ACHN (cell line): Measurements from ENCODE around the gene LDLRAD4.

ENCODE experiments used
- DNase-seq: peaks from one replicate; pipeline ENCODE4 v3.0.0-alpha.2; 2015
- in situ Hi-C: cut with HindIII; loops from 2 replicates; pipeline ENCODE4 v1.10.0; 2017; ENCODE audit warnings: low sequenced_read_pairs, low pct_ligation_motif_present, low pct_unique_long_range_greater_than_20kb

Gene LDLRAD4

DNA sequence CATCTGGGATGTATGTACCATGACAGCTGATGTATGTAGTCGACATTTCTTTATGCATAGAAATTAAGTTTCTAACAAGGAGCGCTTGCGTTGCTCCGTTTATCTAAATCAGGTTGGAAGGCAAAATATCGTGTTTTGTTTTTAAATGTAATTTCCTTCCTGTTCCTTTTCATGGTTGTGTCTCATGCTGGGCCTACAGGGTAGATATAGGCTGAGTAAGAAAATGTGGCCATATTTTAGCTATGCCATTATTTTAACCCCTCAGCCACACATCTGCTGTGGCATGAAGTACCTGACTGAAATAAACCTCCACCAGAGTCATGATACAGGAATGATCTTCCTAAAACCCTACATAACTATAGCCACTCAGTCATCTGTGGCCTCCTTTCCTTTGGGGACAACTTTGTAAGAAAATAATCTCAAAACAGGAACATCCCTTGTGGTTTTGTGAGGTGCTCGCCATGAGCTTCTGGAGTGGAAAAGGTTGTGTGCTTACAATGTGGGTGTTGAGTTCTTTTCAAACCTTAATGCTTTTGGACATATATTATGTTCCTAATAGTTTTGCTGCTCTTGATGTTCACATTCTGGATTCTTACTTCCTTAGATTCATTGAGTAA lies 293.5 kb downstream of the LDLRAD4 start:
- no peak for DNase-seq
- in situ Hi-C loops = no loop called here

DNA sequence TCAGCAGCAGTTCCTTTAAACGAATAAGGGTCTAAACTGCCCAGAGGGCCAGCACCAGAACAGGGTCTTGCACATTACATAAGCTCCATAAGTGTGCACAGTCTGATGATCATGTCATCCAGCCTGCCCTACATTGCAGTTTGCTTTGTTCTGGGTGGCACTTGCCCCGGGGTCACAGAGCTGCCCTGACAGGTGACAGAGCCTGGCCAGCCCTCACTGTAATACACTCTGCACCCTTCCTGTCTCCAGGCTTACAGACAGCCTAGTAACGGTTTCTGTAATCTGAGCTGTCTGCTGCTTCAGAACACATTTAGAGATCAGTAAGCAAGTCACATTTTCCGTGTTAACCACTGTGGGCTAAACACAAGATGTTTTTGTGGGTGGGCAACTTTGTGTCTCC lies 294.5 kb downstream of the LDLRAD4 start:
- in situ Hi-C loops = no loop called here
- DNase-seq = no peak

DNA sequence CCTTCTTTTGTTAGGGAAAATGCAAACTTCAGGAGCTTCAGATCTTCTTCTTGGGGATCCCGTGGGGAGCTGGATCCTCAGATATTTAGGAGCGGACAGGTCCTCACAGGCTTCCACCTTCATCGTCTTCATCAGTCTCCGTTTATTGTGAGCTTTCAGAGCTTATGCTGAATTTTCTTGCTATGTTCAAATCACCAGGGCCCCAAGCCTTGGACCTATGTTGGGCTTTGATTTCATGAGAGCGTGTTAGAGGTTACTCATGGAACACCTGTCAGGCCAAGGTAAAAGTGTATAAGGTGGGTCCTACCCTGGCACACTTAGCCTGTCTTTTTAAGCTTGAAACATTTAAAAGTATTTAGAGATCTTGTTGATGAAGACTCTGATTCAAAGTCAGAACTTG lies 294.9 kb downstream of the LDLRAD4 start:
- no peak for DNase-seq
- in situ Hi-C loops = no loop called here

DNA sequence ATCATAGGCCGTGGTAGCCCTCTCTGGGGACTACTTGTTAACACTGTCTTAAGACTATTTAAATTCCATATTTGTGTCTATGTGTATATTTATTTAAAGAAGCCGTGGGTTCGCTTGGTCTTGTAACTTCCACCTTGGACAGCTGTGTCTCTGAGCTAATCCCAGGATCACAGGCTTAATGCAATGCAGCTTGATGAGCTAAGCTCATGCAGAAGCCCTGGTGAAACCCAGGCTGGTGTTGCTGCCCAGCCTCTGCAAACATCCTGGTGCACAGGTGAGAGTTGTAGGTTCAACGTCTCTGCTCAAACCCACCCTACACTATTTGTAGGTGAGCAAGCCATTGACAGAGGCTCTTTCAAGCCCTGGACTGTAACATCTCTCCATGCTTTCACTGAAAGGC lies 296.0 kb downstream of the LDLRAD4 start:
- in situ Hi-C loops = no loop called here
- DNase-seq = no peak

DNA sequence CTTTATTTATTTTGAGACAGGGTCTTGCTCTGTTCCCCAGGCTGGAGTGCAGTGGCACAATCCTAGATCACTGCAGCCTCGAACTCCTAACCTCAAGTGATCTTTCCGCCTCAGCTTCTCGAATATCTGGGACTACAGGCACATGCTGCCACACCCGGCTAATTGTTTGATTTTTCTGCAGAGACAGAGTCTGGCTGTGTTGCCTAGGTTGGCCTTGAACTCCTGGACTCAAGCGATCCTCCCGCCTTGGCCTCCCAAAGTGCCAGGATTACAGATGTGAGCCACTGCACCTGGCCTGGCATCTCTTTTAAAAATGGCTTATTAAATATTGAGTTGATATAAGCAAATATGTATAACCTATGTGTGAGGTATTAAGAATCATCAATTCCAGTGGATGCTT lies 298.3 kb downstream of the LDLRAD4 start:
- no peak for DNase-seq
- in situ Hi-C loops = no loop called here

DNA sequence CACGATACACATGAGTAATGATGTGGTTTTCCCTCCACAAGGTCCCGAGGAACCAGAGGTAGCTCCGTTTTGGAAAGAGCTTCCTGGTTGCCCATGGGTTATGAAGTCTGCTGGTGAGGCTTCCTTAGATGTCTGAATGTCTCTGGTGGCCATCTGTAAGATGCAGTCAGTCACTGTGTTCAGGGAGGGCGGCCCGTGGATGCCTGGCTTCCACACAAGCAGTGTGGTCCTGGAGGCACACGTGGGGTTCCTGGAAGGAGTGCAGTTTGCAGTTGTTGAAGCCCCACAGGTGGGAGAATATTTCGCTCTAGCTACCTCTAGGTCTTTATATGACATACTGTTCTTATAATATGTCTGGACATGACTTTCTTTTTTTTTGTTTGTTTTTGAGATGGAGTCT lies 298.8 kb downstream of the LDLRAD4 start:
- DNase-seq = no peak
- in situ Hi-C loops = no loop called here

DNA sequence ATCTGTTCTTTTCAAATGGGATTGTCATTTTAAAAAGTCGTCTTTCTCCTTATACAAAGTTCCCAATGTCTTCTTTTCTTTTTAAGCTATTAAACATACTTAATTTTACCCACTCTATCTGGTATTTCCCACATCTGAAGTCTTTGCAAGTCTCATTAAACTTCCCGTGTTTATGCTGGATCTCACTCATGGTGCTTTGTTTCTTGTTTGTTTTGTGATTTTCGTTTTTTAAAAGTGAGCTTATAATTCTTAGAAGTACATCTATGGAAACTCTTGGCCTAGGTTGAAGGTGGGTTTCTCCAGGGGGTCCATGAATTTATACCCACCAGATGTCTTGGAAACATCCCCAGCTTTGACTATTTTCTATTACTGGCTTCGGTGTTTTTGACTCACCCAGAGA lies 299.8 kb downstream of the LDLRAD4 start:
- in situ Hi-C loops = no loop called here
- DNase-seq = no peak

DNA sequence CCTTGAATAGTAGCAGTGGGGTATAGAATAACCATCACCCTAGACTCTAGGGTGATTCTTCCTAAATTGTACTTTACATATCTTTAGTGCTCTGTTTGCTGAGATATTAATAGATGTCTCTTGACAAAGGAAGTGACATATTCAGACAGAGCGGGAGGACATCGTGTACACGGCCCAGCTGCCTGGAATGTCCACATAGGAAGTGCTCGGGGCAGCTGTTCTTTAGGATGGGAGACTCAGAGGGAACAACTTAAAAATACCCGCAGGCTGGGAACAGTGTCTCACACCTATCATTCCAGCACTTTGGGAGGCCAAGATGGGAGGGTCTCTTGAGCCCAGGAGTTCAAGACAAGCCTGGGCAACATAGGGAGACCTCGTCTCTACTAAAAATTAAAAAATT lies 301.7 kb downstream of the LDLRAD4 start:
- in situ Hi-C loops = no loop called here
- no peak for DNase-seq

DNA sequence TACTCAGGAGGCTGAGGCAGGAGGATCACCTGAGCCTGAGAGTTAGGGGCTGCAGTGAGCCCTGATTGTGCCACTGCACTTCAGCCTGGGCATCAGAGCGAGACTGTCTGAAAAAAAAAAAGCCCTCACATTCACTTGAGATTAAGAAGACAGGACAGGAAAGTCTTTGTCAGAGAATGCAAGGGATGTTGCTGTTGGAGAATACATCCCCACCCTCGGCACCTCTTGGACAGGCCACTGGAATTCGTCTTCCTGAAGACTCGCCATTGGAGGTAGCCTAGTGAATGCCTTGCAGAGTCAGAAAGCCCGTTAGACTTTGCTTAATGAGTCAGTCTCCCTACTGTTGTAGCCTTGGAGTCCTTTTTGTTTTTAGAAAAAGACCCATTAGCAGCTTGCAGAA lies 302.2 kb downstream of the LDLRAD4 start:
- no peak for DNase-seq
- in situ Hi-C loops = no loop called here

DNA sequence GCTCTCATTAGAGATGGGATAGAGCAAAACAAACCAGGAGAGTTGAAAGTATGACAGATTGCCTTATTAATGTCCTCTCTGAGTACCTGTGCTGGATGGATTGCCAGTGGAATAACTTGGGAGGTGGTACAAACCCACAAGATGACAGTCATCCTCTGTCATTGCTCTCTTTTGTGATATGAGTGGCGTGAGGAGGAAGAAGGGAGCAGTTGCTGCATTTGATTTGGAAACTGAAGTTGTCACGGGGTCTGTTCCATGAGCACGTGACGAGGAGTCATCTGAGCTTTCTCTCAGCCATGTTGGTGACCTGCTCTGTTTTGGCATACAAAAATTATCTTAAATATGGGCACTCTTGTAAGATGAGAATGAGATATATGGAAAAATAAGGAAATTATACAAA lies 302.9 kb downstream of the LDLRAD4 start:
- in situ Hi-C loops = no loop called here
- no peak for DNase-seq

DNA sequence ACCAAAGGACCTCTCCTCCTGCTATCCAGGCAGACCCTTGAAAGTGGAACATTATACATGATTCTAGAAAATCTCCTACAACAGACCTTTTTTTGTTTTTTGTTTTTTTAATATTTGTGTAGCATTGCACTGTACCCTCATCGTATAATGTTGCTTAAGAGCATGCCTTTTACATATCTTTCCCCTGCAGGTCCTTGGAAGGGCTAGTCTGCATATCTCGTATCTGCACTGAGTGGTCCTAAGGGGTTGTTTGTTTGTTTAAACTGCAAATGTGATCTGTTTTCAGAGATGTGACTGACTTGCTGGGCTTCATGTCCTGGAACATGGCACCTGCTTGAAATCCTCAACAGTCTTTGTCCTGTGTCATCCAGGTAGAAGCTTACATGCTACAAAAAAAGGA lies 303.7 kb downstream of the LDLRAD4 start:
- no peak for DNase-seq
- in situ Hi-C loops = no loop called here

DNA sequence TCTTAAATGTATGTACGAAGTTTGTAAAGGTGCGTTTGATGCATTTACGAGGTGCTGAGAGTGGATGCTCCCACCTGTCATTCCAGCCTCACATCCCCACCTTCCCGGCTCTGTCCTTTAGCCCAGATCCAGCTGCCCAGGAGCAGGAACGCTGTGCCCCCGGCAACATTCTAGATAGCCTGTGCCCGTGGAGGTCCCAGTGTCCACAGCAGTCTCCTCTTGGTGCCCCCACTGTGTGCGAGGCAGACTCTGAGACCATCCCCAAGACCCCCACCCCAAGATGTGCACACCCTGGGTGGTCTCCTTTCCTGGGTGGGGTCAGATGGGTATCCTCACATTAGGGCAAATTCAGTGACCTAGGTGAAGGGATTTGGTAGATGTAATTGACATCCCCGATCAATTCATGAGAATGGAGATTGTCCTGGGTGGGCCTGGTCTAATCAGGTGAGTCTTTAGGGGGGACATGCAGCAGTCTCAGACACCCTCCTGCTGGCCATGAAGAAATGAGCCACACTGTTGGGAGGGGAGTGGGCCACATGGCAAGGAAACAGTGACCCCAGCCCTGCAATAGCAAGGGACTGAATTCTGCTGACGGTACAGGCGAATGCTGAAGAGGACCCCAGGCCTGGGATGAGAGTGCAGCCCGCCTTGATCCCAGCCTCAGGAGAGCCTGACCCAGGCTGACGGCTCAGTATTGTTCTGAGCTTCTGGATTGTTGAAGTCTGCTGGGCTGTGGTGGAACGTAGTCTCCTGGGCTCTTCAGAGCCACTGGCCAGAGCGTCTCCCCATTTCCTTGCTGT lies 304.5 kb downstream of the LDLRAD4 start:
- in situ Hi-C loops = no loop called here
- no peak for DNase-seq

DNA sequence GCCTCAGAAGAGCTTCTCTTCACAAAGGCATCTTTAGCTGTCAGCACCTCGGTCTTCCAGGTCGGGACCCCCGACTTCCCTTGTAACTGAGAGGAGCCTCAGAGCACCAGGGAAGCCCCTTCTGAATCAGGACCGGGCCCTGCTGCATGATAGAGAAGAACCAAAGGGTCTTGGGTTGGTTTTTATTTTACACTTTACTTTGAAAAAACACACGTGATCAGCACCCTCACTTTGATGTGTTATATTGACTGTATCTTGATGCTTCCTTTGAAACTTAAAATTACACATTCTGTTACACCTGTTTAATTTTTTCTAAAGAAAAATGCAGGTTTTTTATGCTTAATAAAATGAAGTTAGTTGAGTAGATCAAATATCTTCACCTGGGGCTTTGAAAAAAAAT lies 305.5 kb downstream of the LDLRAD4 start:
- no peak for DNase-seq
- in situ Hi-C loops = no loop called here

DNA sequence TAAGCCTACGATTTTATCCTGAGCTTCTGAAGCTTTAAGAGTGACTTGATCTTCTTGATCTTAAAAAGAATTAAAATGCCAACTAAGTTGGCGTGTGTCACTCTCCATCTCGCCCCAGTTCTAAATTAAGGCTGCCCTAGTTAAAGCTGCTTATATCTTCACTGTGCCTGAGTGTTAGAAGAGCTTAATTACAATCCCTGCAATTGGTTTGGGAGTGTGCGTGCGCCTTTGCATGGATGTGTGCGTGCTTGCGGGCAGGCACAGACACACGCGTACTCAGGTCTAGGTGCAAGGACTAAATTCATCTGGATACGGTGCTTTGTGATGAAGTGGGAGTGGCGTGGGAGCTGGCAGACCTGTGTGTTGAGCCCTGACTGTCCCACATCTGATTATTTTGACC lies 306.3 kb downstream of the LDLRAD4 start:
- in situ Hi-C loops = no loop called here
- DNase-seq = no peak

DNA sequence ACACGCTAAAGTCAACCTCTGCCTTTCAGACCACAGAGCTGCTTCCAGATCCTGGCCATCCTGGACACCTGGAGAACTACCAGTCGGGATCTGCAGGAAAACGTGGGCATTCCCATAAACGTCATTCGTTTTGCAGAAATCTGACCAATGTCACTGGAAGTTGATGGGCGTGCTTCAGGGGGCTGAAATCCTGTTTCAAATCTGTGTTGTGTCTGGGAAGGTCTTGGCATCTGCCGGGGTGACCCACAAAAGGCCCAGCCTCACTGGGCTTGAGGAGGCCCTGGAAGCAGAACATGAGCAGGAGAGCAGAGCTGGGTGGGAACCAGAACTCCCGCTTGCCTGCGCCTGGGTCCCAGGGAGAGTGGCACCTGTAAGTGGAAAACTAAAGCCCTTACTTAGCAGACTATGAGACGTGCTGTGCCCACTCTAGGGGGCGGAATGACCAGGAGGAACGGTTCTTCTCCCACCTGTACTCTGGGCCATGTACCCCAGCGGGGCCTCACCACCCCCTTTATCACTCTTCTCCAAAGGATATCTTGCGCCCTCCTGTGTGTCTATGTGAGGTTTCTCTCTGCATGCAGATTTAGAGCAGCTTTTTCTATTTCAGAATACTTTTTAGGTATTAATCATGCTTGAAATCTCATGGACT lies 306.9 kb downstream of the LDLRAD4 start:
- no peak for DNase-seq
- in situ Hi-C loops = no loop called here

DNA sequence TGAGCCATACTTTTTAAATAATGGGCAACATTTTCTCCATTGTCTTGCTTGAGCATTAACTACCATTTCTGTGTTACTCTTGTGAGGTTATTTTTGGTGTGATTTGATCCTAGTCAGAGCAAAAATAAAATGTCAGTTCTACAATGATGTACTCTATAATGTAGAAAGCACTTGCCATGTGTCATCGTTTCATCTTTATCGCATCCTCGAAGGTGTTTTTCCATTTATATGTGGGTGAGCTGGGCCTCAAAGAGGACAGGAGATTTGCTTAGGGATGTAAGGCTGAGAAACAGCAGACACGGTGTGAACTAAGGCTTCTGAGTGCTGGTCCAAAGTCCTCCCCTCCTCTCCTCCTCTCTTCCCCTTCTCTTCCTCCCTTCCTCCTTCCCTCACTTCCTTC lies 308.0 kb downstream of the LDLRAD4 start:
- no peak for DNase-seq
- in situ Hi-C loops = no loop called here

DNA sequence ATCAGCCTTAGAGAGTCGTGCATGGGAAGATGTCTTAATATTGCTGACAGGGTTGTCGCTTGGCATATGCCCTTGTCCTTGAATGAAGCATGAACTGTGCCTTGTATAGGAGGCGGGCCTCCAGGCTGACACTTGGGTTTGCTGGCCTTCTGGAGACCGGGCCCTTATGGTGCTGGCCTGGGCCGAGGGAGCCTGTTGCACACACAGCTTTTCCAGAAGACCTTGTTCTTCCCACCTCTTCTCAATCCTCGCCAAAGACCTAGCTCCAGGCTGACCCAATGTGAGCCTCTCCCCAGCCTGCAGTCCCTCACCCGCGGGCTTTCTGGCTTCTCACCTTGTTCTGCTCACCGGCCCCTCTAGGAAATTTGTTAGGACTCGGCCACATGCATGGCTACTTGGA lies 308.7 kb downstream of the LDLRAD4 start:
- DNase-seq = no peak
- in situ Hi-C loops = no loop called here

DNA sequence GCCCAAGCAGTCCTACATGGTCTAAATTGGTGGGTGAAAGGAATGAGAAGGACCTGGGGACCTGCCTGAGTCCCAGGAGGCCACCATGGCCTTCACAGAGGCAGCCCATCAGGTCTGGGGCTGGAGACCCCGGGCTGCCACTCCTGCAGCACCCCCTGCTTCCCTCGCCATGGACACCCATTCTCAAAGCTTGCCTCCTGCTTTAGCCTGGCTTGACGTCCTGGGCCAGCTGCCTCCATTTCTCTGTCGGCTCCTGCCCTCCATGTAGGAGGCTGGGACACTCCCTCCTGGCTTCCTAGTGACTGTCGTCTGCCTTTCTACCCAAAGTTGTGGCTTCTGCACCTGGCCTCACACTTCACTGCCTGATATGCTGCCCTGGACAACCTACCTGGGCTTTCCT lies 309.2 kb downstream of the LDLRAD4 start:
- DNase-seq = no peak
- in situ Hi-C loops = no loop called here

DNA sequence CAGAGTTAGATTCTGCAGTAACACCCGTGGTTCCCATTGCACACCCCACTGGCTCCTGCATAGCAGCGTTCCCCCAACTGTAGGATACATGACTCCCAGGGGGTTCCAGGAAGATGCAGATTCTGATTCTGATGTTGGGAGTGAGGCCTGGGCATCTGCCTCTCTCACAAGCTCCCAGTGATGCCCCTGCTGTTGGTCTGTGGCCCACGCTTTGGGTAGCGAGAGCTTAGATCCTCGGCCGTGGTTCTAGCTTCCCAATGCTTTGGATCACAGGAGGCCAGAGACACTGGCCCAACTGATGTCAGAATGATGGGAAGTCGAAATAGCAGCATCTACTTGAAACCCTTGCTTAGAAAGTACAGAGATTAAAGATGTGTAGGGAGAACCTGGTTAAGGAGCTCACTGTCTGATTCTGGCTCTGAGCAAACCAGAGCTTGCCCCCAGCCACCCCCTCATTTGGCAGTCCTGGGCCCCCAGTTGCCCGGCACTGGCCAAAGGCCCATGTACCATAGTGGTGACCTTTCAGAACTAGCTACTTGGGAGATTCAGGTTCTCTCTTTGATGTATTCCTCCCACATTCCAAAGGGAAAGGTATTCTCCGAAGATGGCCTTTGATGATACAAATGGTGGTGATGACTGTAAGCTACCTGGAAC lies 310.3 kb downstream of the LDLRAD4 start:
- DNase-seq = no peak
- in situ Hi-C loops = no loop called here
